ENCODE data around the gene KRT83.

DNA sequence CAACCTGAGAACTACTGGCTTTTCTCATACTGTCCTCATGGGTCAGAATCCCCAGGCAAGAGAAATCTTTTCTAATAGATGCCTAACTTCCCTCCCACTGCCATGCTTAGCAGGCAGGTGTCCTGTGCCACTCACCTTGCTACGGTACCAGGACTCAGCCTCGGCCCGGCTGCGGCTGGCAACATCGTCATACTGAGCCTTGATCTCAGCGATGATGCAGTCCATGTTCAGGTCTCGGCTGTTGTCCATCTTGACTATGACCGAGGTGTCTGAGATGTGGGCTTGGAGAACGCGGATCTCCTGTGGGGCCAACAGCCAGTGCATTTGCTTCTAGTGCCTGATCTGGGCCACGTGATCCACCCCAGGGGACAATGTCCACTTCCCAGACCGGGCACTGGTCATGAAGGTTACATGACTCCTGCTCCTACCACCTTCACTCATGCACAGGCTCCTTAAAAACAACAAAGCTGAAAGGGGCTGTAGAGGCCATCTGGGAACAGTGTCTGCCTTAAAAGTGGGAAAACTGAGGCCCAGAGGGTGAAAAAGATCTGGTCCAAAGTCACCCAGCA, 42.0 kb upstream of the KRT83 start:
- TF ChIP-seq, protein P1, sequence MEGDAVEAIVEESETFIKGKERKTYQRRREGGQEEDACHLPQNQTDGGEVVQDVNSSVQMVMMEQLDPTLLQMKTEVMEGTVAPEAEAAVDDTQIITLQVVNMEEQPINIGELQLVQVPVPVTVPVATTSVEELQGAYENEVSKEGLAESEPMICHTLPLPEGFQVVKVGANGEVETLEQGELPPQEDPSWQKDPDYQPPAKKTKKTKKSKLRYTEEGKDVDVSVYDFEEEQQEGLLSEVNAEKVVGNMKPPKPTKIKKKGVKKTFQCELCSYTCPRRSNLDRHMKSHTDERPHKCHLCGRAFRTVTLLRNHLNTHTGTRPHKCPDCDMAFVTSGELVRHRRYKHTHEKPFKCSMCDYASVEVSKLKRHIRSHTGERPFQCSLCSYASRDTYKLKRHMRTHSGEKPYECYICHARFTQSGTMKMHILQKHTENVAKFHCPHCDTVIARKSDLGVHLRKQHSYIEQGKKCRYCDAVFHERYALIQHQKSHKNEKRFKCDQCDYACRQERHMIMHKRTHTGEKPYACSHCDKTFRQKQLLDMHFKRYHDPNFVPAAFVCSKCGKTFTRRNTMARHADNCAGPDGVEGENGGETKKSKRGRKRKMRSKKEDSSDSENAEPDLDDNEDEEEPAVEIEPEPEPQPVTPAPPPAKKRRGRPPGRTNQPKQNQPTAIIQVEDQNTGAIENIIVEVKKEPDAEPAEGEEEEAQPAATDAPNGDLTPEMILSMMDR (IDR thresholded peaks at IDR 0.05; ENCODE audit: low read length), result no peak
- no peak for TF ChIP-seq EZH2 (IDR thresholded peaks at IDR 0.05; ENCODE audit: borderline replicate concordance, low read length)
